Liver (tissue), 9 donors: ENCODE data around the gene LMTK3. TPM values are rescaled to one million over a fixed set of nuclear protein-coding genes. Genes with fewer than 3 reads are reported as not detected.
A peak's percentile ranks its signal among the peaks of the same experiment; 100 is the strongest.

Experiments
- DNase-seq: peaks from one replicate; pipeline ENCODE4 v3.0.0-alpha.2; 2017; ENCODE audit warnings: low spot score
- H3K27ac ChIP-seq, 2 donors: one replicate each; pipeline ENCODE4 v1.7.0; 2013; ENCODE audit warnings: inconsistent platforms in 2 of 2, low read length in 2 of 2, control low read depth in 1 of 2, low read depth in 1 of 2, mild to moderate bottlenecking in 1 of 2
- H3K27me3 ChIP-seq, 4 donors: one replicate each; pipeline versions ENCODE4 v1.6.1 to v1.7.0; 2013; ENCODE audit warnings: low read length in 3 of 4, inconsistent platforms in 1 of 4, mild to moderate bottlenecking in 1 of 4, moderate library complexity in 1 of 4; ENCODE audit not compliant: control insufficient read depth in 4 of 4, insufficient read depth in 4 of 4
- H3K36me3 ChIP-seq, 4 donors: one replicate each; pipeline versions ENCODE4 v1.6.1 to v1.7.0; 2013; ENCODE audit warnings: low read length in 3 of 4, mild to moderate bottlenecking in 3 of 4, low read depth in 1 of 4, moderate library complexity in 1 of 4; ENCODE audit not compliant: control insufficient read depth in 4 of 4, insufficient read depth in 3 of 4
- H3K4me1 ChIP-seq, 4 donors: one replicate each; pipeline versions ENCODE4 v1.6.1 to v1.7.0; 2013; ENCODE audit warnings: low read length in 3 of 4, mild to moderate bottlenecking in 3 of 4, moderate library complexity in 1 of 4; ENCODE audit not compliant: control insufficient read depth in 4 of 4, insufficient read depth in 4 of 4
- H3K4me3 ChIP-seq, 3 donors: one replicate each; pipeline versions ENCODE4 v1.6.1 to v1.7.0; 2013; ENCODE audit warnings: low read length in 3 of 3, control low read depth in 1 of 3, low read depth in 1 of 3, mild to moderate bottlenecking in 1 of 3
- H3K9ac ChIP-seq, 2 donors: one replicate each; pipeline ENCODE4 v1.7.0; 2013; ENCODE audit warnings: low read length in 2 of 2, mild to moderate bottlenecking in 2 of 2, moderate library complexity in 2 of 2, control low read depth in 1 of 2, low read depth in 1 of 2
- H3K9me3 ChIP-seq, 4 donors: one replicate each; pipeline versions ENCODE4 v1.6.1 to v1.7.0; 2013; ENCODE audit warnings: low read length in 3 of 4; ENCODE audit not compliant: control insufficient read depth in 4 of 4
- EGR1 ChIP-seq, 2 donors: IDR thresholded peaks; 2 replicates each; pipeline ENCODE4 v1.6.1; 2016 to 2018; ENCODE audit warnings: antibody characterized with exemption in 2 of 2, low read depth in 2 of 2
- FOXA1 ChIP-seq: IDR thresholded peaks from 2 replicates; pipeline ENCODE4 v1.6.1; 2016; ENCODE audit warnings: antibody characterized with exemption
- FOXA2 ChIP-seq: IDR thresholded peaks from 2 replicates; pipeline ENCODE4 v1.6.1; 2016; ENCODE audit warnings: antibody characterized with exemption
- HNF4G ChIP-seq: IDR thresholded peaks from 2 replicates; pipeline ENCODE4 v1.6.1; 2016; ENCODE audit warnings: antibody characterized with exemption
- NR2F2 ChIP-seq: IDR thresholded peaks from 2 replicates; pipeline ENCODE4 v1.6.1; 2016; ENCODE audit warnings: antibody characterized with exemption
- RXRA ChIP-seq, 2 donors: IDR thresholded peaks; 2 replicates each; pipeline ENCODE4 v1.6.1; 2017 to 2018; ENCODE audit warnings: antibody characterized with exemption in 2 of 2, mild to moderate bottlenecking in 1 of 2
- SP1 ChIP-seq: IDR thresholded peaks from 2 replicates; pipeline ENCODE4 v1.6.1; 2018; ENCODE audit warnings: antibody characterized with exemption, mild to moderate bottlenecking
- TAF1 ChIP-seq: conservative IDR thresholded peaks from 2 replicates; pipeline ENCODE4 v1.6.1; 2016; ENCODE audit warnings: antibody characterized with exemption, mild to moderate bottlenecking
- YY1 ChIP-seq: IDR thresholded peaks from 2 replicates; pipeline ENCODE4 v1.6.1; 2016; ENCODE audit warnings: antibody characterized with exemption, mild to moderate bottlenecking
- WGBS: extraction: QIAGEN DNeasy Blood & Tissue Kit; methylation state at CpG from one replicate; pipeline ENCODE4 v1.1.7; 2013; 5-methylcytosine and 5-hydroxymethylcytosine counted together
- polyA plus RNA-seq, 2 donors: library from polyadenylated mRNA; stranded (reverse) in 1 of 2; unstranded in 1 of 2; fragments of 200-250 nt in 1 of 2; fragments of >200 nt in 1 of 2; fragmentation: Nextera tagmentation in 1 of 2; extraction: Ambion mirVana in 1 of 2; gene quantifications; one replicate each; pipeline versions ENCODE4 v1.2.1 to v1.2.3, GENCODE V29; 2013 to 2015
- total RNA-seq, 2 donors: library from RNA; depleted of rRNA; stranded (reverse); fragments of >200 nt; gene quantifications; one replicate each; pipeline ENCODE4 v1.2.3, GENCODE V29; 2014
- TF ChIP-seq, protein P1 (sequence below): fragments of 150-350 bp; IDR thresholded peaks from 2 replicates; pipeline ENCODE4 v1.5.1; 2017; ENCODE audit warnings: improper control_type of control experiment, low read depth, low read length; ENCODE audit not compliant: missing input control
- TF ChIP-seq, protein P2 (sequence below): IDR thresholded peaks from 2 replicates; pipeline ENCODE4 v1.6.1; 2016; ENCODE audit warnings: antibody characterized with exemption
- TF ChIP-seq, protein P3 (sequence below): IDR thresholded peaks from 2 replicates; pipeline ENCODE4 v1.6.1; 2016; ENCODE audit warnings: antibody characterized with exemption
- donor health status: healthy.
- donor health status: healthy.
- donor health status: healthy.
- donor health status: healthy.
- donor health status: healthy.

The LMTK3 gene
- total and polyA plus RNA-seq, 4 donors: 0.08 TPM; not detected in 2

DNA sequence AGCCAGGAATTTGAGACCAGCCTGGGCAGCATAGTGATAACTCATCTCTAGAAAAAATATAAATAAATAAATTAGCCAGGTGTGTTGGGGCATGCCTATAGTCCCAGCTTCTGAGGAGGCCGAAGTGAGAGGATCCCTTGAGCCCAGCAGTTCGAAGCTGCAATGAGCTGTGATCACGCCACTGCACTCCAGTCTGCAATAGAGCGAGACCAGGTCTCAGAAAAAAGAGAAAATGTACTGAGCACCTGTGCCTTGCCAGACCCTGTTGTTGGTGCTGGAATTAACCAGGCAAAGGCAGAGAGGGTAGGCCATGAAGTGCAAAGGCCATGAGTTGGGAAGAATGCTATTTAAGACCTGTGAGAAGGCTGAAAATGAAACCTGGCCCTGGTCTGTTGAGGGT, 39.8 kb downstream of the LMTK3 start (continued):
- TF ChIP-seq, protein P1, sequence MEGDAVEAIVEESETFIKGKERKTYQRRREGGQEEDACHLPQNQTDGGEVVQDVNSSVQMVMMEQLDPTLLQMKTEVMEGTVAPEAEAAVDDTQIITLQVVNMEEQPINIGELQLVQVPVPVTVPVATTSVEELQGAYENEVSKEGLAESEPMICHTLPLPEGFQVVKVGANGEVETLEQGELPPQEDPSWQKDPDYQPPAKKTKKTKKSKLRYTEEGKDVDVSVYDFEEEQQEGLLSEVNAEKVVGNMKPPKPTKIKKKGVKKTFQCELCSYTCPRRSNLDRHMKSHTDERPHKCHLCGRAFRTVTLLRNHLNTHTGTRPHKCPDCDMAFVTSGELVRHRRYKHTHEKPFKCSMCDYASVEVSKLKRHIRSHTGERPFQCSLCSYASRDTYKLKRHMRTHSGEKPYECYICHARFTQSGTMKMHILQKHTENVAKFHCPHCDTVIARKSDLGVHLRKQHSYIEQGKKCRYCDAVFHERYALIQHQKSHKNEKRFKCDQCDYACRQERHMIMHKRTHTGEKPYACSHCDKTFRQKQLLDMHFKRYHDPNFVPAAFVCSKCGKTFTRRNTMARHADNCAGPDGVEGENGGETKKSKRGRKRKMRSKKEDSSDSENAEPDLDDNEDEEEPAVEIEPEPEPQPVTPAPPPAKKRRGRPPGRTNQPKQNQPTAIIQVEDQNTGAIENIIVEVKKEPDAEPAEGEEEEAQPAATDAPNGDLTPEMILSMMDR: no peak
- TF ChIP-seq TAF1: no peak
- TF ChIP-seq, protein P2, sequence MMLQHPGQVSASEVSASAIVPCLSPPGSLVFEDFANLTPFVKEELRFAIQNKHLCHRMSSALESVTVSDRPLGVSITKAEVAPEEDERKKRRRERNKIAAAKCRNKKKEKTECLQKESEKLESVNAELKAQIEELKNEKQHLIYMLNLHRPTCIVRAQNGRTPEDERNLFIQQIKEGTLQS: no peak
- TF ChIP-seq NR2F2: no peak
- TF ChIP-seq, protein P3, sequence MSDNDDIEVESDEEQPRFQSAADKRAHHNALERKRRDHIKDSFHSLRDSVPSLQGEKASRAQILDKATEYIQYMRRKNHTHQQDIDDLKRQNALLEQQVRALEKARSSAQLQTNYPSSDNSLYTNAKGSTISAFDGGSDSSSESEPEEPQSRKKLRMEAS: no peak
- no peak for TF ChIP-seq FOXA1

DNA sequence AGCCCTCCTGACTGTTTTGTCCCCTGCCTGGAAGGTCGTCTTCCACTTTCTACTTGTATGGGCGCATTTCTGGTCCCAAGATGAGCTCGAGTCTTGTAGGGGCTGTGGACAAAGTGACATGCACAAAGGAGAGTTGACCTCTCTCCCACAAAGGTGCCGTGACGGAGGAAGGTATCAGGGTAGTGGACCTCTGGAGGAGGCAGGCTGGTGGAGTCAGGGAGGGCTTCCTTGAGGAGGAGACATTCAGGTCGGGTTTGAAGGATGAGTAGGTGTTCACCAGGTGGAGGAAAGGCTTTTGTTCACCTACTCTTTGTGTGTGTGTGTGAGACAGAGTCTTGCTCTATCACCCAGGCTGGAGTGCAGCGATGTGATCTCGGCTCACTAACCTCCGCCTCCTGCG, 40.8 kb downstream of the LMTK3 start:
- H3K9ac ChIP-seq: no peak overlapping the region
- no peak for TF ChIP-seq FOXA1
- no peak for TF ChIP-seq YY1
- TF ChIP-seq, protein P1: no peak
- no peak for TF ChIP-seq TAF1
- TF ChIP-seq HNF4G: no peak
- TF ChIP-seq RXRA (IDR thresholded peaks at IDR 0.05): no peak
- TF ChIP-seq FOXA2: no peak
- no peaks in the 10 kb centered on the region for H3K27me3 ChIP-seq
- peaks cover 4 to 26% (median 19%) of the 10 kb centered on the region in 4 donors for H3K4me1 ChIP-seq
- WGBS: 95% methylated on average over 10 of the region's 10 CpGs
- no peak overlapping the region for H3K4me3 ChIP-seq
- H3K27ac ChIP-seq: no peak overlapping the region
- peaks cover 11 to 35% (median 19%) of the 10 kb centered on the region in 4 donors for H3K36me3 ChIP-seq
- no peak for DNase-seq
- no peaks in the 10 kb centered on the region for H3K9me3 ChIP-seq

DNA sequence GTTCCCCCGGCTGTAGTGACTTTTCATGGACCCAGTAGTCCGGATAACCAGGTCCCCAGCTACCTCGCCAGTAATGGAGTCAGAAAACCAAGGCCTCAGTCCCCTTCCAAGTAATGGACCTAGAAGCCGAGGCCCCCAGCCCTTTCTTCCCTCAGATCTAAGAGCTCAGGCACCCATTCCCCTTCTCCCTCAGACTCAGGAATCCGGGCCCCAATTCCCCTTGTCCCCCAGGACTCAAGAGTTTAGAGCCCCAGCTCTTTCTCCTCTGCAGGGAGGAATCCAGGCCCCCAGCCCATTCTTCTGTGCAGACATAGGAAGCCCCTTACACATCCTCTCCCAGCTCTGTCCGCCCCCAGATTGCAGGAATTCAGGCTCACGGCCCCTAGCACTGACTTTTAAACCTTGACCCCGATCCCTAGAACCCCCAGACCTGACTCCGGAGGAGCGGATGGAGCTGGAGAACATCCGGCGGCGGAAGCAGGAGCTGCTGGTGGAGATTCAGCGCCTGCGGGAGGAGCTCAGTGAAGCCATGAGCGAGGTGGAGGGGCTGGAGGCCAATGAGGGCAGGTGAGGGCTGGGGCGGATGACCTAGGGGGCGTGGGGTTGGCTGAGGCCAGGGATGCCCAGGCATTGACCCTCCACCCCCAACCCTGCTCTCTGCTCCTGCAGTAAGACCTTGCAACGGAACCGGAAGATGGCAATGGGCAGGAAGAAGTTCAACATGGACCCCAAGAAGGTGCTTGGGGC, 41.5 kb downstream of the LMTK3 start:
- H3K36me3 ChIP-seq: peaks cover 9 to 27% (median 13%) of the 10 kb centered on the region in 4 donors
- peak overlapping the region; percentile 24 to 61 for H3K9ac ChIP-seq
- WGBS: 59% methylated on average over 20 of the region's 20 CpGs
- H3K27ac ChIP-seq: peak overlapping the region in 1 of 2 donors; percentile 79
- H3K4me3 ChIP-seq: peak overlapping the region; percentile 71 to 89 (median 87)
- TF ChIP-seq EGR1 (IDR thresholded peaks at IDR 0.05; ENCODE audit: low read depth in 2 of 2): no peak
- TF ChIP-seq RXRA (IDR thresholded peaks at IDR 0.05): peak in 1 of 2 donors; percentile 36
- TF ChIP-seq, protein P3: no peak
- no peak for TF ChIP-seq FOXA2
- no peak for TF ChIP-seq TAF1
- no peak for TF ChIP-seq FOXA1
- no peak for TF ChIP-seq SP1
- no peaks in the 10 kb centered on the region for H3K27me3 ChIP-seq
- DNase-seq: no peak
- no peaks in the 10 kb centered on the region for H3K9me3 ChIP-seq
- peaks cover 4 to 26% (median 19%) of the 10 kb centered on the region in 4 donors for H3K4me1 ChIP-seq
